GM12878 (cell line): ENCODE measurements around the gene TULP4. TPM values are rescaled to one million over a fixed set of nuclear protein-coding genes. Genes with fewer than 3 reads are reported as not detected.

Experiments
- ATAC-seq: fragments of 200-7000 bp; cut with Tn5 transposase; 3 replicates; pipeline ENCODE4 v1.9.1; 2020; ENCODE audit warnings: mild to moderate bottlenecking, moderate library complexity
- BruUV-seq: library from RNA; stranded (reverse); fragments of 400-500 nt; replicated peaks from 2 replicates; lab custom pipeline; 2021; lab: Mats Ljungman, UMichigan
- CTCF ChIA-PET: fragments of 300-600 bp; sonication (Branson Sonifier 250); formaldehyde crosslinking; extraction: SDS; loops from one replicate; lab custom pipeline; 2021; ENCODE audit warnings: inconsistent platforms; lab: Yijun Ruan, JAX
- POLR2A ChIA-PET: fragments of 350-600 bp; formaldehyde crosslinking; extraction: SDS; loops from one replicate; lab custom pipeline; 2021; ENCODE audit warnings: inconsistent platforms; lab: Charles Lee
- RAD21 ChIA-PET: fragments of 300-600 bp; sonication (Branson Sonifier 250); formaldehyde crosslinking; loops from one replicate; lab custom pipeline; 2023; ENCODE audit warnings: antibody characterized with exemption; ENCODE audit not compliant: unreplicated experiment; lab: Charles Lee
- SMC1A ChIA-PET: fragments of 300-600 bp; sonication (Branson Sonifier 250); formaldehyde crosslinking; loops from one replicate; lab custom pipeline; 2023; ENCODE audit not compliant: unreplicated experiment, uncharacterized antibody; lab: Charles Lee
- DNase-seq: peaks from one replicate; pipeline ENCODE4 v3.0.0-alpha.2; 2011; ENCODE audit warnings: low read depth, low spot score
- FAIRE-seq: peaks from 3 replicates; lab custom pipeline; 2011; peaks lifted over from hg19 to GRCh38; lab: Jason Lieb, UNC
- H2AFZ ChIP-seq: 2 replicates; pipeline ENCODE4 v1.6.0; 2011; ENCODE audit warnings: low read depth, low read length, control low read depth; ENCODE audit not compliant: control insufficient read depth
- H3K27ac ChIP-seq: 2 replicates; pipeline ENCODE4 v1.5.1; 2011; ENCODE audit warnings: control low read depth; ENCODE audit not compliant: control insufficient read depth, insufficient read depth
- H3K27me3 ChIP-seq, 2 experiments: replicated peaks in 1 of 2; 2 replicates each; pipeline versions ENCODE4 v1.6.0 to v1.6.1; 2011; ENCODE audit warnings: low read length in 1 of 2; ENCODE audit not compliant: control insufficient read depth in 2 of 2, insufficient read depth in 2 of 2
- H3K36me3 ChIP-seq, 2 experiments: 2 replicates each; pipeline ENCODE4 v1.5.1; 2011; ENCODE audit warnings: low read length in 1 of 2; ENCODE audit not compliant: control insufficient read depth in 2 of 2, insufficient read depth in 2 of 2
- H3K4me1 ChIP-seq: 2 replicates; pipeline ENCODE4 v1.6.1; 2011; ENCODE audit warnings: mild to moderate bottlenecking, low read length, moderate library complexity, mixed read lengths; ENCODE audit not compliant: control insufficient read depth, insufficient read depth
- H3K4me2 ChIP-seq: 2 replicates; pipeline ENCODE4 v1.6.0; 2011; ENCODE audit warnings: control low read depth; ENCODE audit not compliant: control insufficient read depth, insufficient read depth
- H3K4me3 ChIP-seq: fragments of 200-600 bp; sonication (generic); 2 replicates; pipeline ENCODE4 v1.5.1; 2016
- H3K79me2 ChIP-seq: 2 replicates; pipeline ENCODE4 v1.6.0; 2011; ENCODE audit warnings: low read length; ENCODE audit not compliant: control insufficient read depth, insufficient read depth
- H3K9ac ChIP-seq: 2 replicates; pipeline ENCODE4 v1.8.0; 2011; ENCODE audit warnings: low read length, control low read depth, mixed read lengths; ENCODE audit not compliant: control insufficient read depth, insufficient read depth
- H3K9me3 ChIP-seq: replicated peaks from 3 replicates; pipeline ENCODE4 v1.5.1; 2011; ENCODE audit warnings: mild to moderate bottlenecking, low read length; ENCODE audit not compliant: control insufficient read depth, insufficient read depth
- H4K20me1 ChIP-seq: 2 replicates; pipeline ENCODE4 v1.6.0; 2011; ENCODE audit not compliant: control insufficient read depth, insufficient read depth
- BACH1 ChIP-seq: fragments of 450-650 bp; IDR thresholded peaks from 2 replicates; pipeline ENCODE4 v1.6.1; 2017; ENCODE audit warnings: mild to moderate bottlenecking, borderline replicate concordance
- BCL11A ChIP-seq: IDR thresholded peaks from 2 replicates; pipeline ENCODE4 v1.6.1; 2011; ENCODE audit warnings: low read depth, low read length
- EZH2 ChIP-seq: IDR thresholded peaks from 2 replicates; pipeline ENCODE4 v1.6.1; 2012; ENCODE audit warnings: low read depth, mild to moderate bottlenecking, control low read depth, inconsistent platforms, low read length, borderline replicate concordance; ENCODE audit not compliant: control insufficient read depth
- MLLT1 ChIP-seq: fragments of 450-650 bp; IDR thresholded peaks from 2 replicates; pipeline ENCODE4 v1.6.1; 2016; ENCODE audit warnings: mild to moderate bottlenecking
- MTA2 ChIP-seq: fragments of 450-650 bp; IDR thresholded peaks from 2 replicates; pipeline ENCODE4 v1.6.1; 2016; ENCODE audit warnings: low read depth, mild to moderate bottlenecking, moderate library complexity
- NFYB ChIP-seq: IDR thresholded peaks from 2 replicates; pipeline ENCODE4 v1.6.1; 2011; ENCODE audit warnings: low read depth, mild to moderate bottlenecking, low read length, improper control_type of control experiment, moderate library complexity; ENCODE audit not compliant: insufficient read depth
- NR2C1 ChIP-seq: fragments of 450-650 bp; IDR thresholded peaks from 2 replicates; pipeline ENCODE4 v1.6.1; 2017; ENCODE audit warnings: antibody characterized with exemption, mild to moderate bottlenecking, moderate library complexity
- NRF1 ChIP-seq: conservative IDR thresholded peaks from 2 replicates; pipeline ENCODE4 v1.6.1; 2011; ENCODE audit warnings: mild to moderate bottlenecking, low read depth, low read length, improper control_type of control experiment
- RBBP5 ChIP-seq: fragments of 200-600 bp; sonication (generic); conservative IDR thresholded peaks from 2 replicates; pipeline ENCODE4 v1.6.1; 2016
- RFX5 ChIP-seq: IDR thresholded peaks from 2 replicates; pipeline ENCODE4 v1.6.1; 2011; ENCODE audit warnings: low read depth, low read length, improper control_type of control experiment
- SIN3A ChIP-seq: IDR thresholded peaks from 2 replicates; pipeline ENCODE4 v1.6.1; 2012; ENCODE audit warnings: low read depth, low read length, improper control_type of control experiment
- SMAD1 ChIP-seq: fragments of 450-650 bp; IDR thresholded peaks from 2 replicates; pipeline ENCODE4 v1.6.1; 2018; ENCODE audit warnings: mild to moderate bottlenecking, low read depth; ENCODE audit not compliant: partially characterized antibody
- TBL1XR1 ChIP-seq: IDR thresholded peaks from 2 replicates; pipeline ENCODE4 v1.6.1; 2012; ENCODE audit warnings: low read depth, low read length, improper control_type of control experiment
- USF2 ChIP-seq: IDR thresholded peaks from 2 replicates; pipeline ENCODE4 v1.6.1; 2011; ENCODE audit warnings: low read depth, low read length, improper control_type of control experiment, borderline replicate concordance
- YBX1 ChIP-seq: fragments of 450-650 bp; IDR thresholded peaks from 2 replicates; pipeline ENCODE4 v1.6.1; 2016; ENCODE audit warnings: antibody characterized with exemption
- ZNF622 ChIP-seq: fragments of 450-650 bp; IDR thresholded peaks from 2 replicates; pipeline ENCODE4 v1.6.1; 2017; ENCODE audit warnings: mild to moderate bottlenecking, inconsistent platforms
- WGBS: methylation state at CpG from one replicate; pipeline ENCODE4 v1.1.6; 2016; ENCODE audit warnings: low lambda C conversion rate; ENCODE audit not compliant: insufficient replicate concordance, insufficient coverage; ENCODE audit errors: missing lambda C conversion rate; 5-methylcytosine and 5-hydroxymethylcytosine counted together
- in situ Hi-C: fragments of 300-500 bp; cut with MboI; formaldehyde crosslinking; loops from 9 replicates; pipeline ENCODE4 v1.14.3; 2018; ENCODE audit warnings: mixed read lengths
- intact Hi-C: fragments of 100-400 bp; cut with micrococcal nuclease; formaldehyde crosslinking; loops from one replicate; pipeline ENCODE4 v1.14.2; 2022; ENCODE audit not compliant: unreplicated experiment
- polyA plus RNA-seq, 11 experiments: library from polyadenylated mRNA; depleted of rRNA in 4 of 11; unstranded in 6 of 11; stranded (reverse) in 5 of 11; fragments of >200 nt; fragmentation: Nextera tagmentation in 4 of 11; fragmentation: Illumina TruSeq in 1 of 11; extraction: Ambion mirVana in 4 of 11; extraction: Trizol in 1 of 11; gene quantifications; 1 replicate in 1 of 11; 2 replicates in 10 of 11; pipeline versions ENCODE4 v1.2.1 to v1.2.3, GENCODE V29; 2011 to 2016; ENCODE audit warnings: inconsistent platforms in 2 of 11, missing spikeins in 2 of 11, low read depth in 1 of 11
- total RNA-seq, 4 experiments: library from RNA; depleted of rRNA in 3 of 4; stranded (reverse); fragments of >200 nt in 3 of 4; fragmentation: Illumina TruSeq in 1 of 4; extraction: Trizol in 1 of 4; gene quantifications; 2 replicates each; pipeline versions ENCODE4 v1.2.1 to v1.2.3, GENCODE V29; 2013 to 2021

Gene TULP4
- total and polyA plus RNA-seq, 10 of the 15 experiments (the other 5 are each of a cell fraction or from before 2014, with no cell fraction given), result 0.73 to 31.8 (median 14.0) TPM

GRCh38 chr6:158431560-158431959 is 119.3 kb downstream of the TULP4 start:
- H3K4me1 ChIP-seq, result no peaks in the 10 kb centered on the region
- ChIA-PET POLR2A (interaction anchor here (0.6 kb wide), 1 partner anchor 34 kb away, joined by 6 read pairs; no protein-coding TSS in a partner anchor), CTCF (no interaction called here), RAD21 (no interaction called here), SMC1A (interaction anchor here (1.0 kb wide), 1 partner anchor 184 kb away, joined by 4 read pairs; no protein-coding TSS in a partner anchor)
- no peaks in the 10 kb centered on the region for H3K79me2 ChIP-seq
- ATAC-seq (no peak), FAIRE-seq (no peak), DNase-seq (no peak)
- H3K9me3 ChIP-seq, result no peaks in the 10 kb centered on the region
- intact Hi-C loops, result no loop called here
- H4K20me1 ChIP-seq, result no peaks in the 10 kb centered on the region
- no peak overlapping the region for H2AFZ ChIP-seq
- no TSS peak for BruUV-seq
- 89% methylated on average over 13 of the region's 13 CpGs for WGBS
- TF ChIP-seq TBL1XR1 (no peak), MLLT1 (no peak), SIN3A (no peak), NFYB (no peak), MTA2 (no peak), USF2 (no peak), SMAD1 (no peak), ZNF622 (no peak), YBX1 (no peak), NR2C1 (no peak), BACH1 (no peak), RBBP5 (no peak), RFX5 (no peak), NRF1 (no peak), BCL11A (no peak), EZH2 (no peak)
- peaks cover 0 to 5% of the 10 kb centered on the region in 2 experiments; a peak in 3 of 4 replicates for H3K36me3 ChIP-seq
- H3K9ac ChIP-seq, result no peak overlapping the region
- in situ Hi-C loops, result no loop called here
- H3K4me2 ChIP-seq, result no peak overlapping the region
- H3K27me3 ChIP-seq, result no peaks in the 10 kb centered on the region
- no peak overlapping the region for H3K4me3 ChIP-seq
- no peak overlapping the region for H3K27ac ChIP-seq
